Measurements from ENCODE around the gene EEFSEC. TPM values are rescaled to one million over a fixed set of nuclear protein-coding genes. Genes with fewer than 3 reads are reported as not detected.

Gene EEFSEC
- total RNA-seq, 1 experiment from 2014 or later, result 13.8 TPM

DNA sequence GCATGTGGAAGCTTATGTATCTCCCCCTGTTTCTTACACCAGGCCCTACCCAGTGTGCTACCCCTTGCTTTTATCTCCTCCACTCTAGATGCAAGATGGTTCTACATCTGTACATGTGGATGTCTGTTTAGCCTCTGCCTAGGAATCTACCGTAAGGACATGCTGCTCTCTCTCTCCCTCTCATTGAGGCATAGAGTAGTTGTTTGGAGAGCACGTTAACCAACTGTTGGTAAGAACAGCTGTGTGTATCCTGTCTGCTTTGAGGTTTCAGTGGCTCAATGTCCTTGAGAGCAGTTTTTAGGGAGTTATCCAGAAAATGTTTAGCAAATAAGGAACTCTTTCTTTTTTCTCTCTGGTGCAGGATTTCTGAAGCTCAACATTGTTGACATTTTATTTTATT, 160.7 kb downstream of the EEFSEC start:
- DNase-seq (ENCODE audit: low read depth), result no peak

- no peak for DNase-seq (ENCODE audit: low read depth)
These were observed 162.0 kb downstream of the EEFSEC start for GRCh38 chr3:128315313-128315712.

DNA sequence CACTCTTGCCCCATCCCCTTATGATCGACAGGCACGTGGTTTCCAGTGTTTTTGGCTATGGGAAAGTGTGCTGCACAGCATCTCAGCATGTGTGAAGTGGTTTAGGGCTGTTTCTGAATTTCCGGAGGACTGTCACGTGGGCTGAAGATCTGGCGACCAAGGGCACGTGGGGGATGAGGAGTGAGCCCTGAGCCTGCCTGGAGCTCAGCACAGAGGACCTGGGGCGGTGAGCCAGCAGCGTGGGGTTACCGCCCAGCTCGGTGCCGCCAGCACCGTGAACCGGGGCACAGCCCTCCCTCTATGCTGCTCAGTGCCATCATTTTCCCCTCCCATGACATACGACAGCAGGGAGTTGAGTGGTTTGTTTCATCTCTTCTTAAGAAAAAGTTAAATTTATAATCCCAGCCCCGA, 163.2 kb downstream of the EEFSEC start:
- DNase-seq (ENCODE audit: low read depth), result no peak

GRCh38 chr3:128317101-128317697, 163.9 kb downstream of the EEFSEC start:
- DNase-seq (ENCODE audit: low read depth), result no peak

- DNase-seq (ENCODE audit: low read depth), result no peak
These were observed 164.5 kb downstream of the EEFSEC start for GRCh38 chr3:128317698-128318231.

- DNase-seq (ENCODE audit: low read depth), result no peak
These were observed 165.1 kb downstream of the EEFSEC start for GRCh38 chr3:128318275-128318941.

DNA sequence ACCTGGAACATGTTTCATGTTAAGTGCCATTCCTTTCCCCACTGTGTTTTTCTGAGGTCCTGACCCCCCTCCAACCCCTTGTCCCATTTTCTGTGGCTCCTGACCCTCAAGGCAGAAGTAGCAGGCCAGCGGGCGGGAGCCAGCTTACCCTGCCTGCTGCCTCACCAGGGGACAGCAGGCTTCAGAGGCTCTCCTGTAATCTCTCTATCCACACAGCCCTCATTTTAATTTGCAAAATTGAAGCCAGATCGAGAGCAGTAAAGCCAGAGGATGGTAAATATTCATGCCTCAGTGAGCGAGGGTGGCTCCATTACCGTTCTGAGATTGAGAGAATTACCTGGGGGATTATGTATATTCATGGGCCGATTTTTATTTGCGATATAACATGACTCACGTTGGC, 165.8 kb downstream of the EEFSEC start:
- DNase-seq (ENCODE audit: low read depth), result no peak

DNA sequence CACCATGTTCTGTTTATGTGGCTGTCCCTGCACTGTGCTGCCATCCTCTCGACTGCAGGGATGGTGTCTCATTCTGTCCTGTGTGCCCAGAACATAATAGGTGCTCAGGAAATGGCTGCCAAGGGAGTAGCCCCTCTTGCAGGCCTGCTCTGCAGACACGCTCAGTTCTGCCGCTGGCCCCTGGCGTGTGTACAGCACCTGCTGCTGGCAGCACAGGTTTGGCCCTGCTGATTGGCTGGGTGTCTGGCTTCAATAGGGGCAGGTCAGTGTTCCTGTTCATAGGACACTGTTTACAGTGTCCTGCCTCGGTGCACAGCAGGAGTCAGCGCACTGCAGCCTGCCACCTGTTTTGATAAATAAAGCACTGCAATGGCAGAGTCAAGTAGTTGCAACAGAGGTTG, 166.5 kb downstream of the EEFSEC start:
- DNase-seq (ENCODE audit: low read depth), result no peak

GRCh38 chr3:128320551-128321340, 167.5 kb downstream of the EEFSEC start:
- no peak for DNase-seq (ENCODE audit: low read depth)

- no peak for DNase-seq (ENCODE audit: low read depth)
These were observed 168.1 kb downstream of the EEFSEC start for GRCh38 chr3:128321418-128321817.

DNA sequence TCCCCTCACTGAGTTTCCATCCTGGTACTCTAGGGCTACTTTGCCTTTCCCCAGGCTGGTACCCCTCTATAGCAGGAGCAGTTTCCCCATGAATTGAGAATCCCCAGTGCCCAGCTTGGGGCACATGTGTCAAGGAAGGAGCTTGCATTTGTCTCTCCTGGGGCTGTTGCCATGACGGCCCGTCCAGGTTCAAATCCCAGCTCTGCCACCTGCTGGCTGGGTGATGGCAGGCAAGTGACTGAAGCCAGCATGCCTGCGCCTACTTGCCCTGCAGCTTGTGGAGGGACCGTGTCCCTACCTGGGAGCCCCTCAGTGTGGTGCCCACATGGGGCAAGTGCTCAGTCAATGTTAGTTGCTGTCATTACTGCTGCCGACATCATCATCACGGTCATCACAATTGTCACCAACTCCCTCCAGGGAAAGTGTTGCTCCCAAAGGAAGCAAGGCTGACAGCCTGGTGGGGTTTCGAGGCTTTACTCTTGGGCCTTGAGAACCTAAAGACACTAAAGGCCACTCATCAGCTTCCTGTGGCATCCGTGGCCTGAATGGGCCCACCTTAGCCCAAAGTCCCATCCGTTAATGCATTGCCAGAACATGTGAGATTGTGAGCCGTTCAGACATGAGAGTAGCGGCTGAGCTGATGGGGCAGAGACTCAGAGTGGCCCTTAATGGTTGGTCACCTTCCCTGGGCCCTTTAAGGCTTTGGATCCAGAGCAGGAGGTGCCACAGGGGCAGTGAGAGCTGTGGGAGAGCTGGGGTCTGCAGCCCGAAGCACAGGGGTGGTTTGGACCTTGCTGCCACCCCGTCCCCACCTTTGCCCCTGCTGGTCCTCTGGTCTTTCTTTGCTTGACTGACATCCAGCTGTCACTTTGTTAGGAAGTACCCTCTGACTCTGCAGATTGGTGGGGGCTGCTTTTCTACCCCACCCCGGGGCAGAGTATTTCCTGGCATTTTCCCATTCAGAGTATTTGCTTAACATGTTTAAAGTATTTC, 169.0 kb downstream of the EEFSEC start:
- DNase-seq (ENCODE audit: low read depth), result peak; percentile 47

DNA sequence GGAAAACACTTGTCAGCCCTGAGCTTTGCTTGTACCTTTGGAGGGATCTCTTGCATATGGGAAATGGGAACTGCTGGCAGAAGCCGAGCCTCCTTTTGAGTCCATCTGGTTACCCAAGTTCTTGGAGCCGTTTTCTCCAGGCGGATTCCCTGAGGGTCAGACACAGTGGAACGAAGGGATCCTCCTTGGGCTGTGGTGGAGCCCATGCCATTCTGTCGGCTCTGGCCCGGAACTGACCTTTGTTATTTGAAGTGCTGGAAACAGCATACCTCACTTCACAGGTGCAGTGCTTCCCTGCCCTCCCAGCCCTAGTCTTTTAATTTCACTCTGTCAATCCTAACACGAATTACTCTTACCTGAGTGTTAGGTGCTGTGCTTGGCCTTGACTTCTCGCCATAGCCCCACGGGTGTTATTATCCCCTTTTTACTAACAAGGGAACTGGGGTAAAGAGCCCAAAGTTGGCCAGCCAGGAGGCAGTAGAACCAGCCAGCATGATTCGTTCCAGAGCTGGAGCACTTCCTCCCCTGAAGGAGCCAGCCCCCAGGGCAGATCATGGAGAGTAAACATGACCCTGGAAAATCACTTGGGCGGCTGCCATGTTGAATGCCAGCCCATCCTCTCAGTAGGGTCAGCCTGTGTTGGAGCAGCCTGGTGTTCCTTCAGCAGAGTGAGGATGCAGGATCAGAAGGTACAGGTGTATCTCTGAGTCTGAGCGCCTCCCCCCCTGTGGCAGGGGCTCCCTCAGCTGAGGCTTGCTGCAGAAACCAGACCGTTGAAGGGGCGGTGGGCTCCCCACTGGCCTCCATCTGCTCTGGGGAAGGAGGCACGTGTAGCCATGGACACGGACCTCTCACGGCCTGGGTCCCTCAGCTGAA, 170.2 kb downstream of the EEFSEC start:
- DNase-seq (ENCODE audit: low read depth), result peak; percentile 73

GRCh38 chr3:128324911-128325592, 171.8 kb downstream of the EEFSEC start:
- no peak for DNase-seq (ENCODE audit: low read depth)

DNA sequence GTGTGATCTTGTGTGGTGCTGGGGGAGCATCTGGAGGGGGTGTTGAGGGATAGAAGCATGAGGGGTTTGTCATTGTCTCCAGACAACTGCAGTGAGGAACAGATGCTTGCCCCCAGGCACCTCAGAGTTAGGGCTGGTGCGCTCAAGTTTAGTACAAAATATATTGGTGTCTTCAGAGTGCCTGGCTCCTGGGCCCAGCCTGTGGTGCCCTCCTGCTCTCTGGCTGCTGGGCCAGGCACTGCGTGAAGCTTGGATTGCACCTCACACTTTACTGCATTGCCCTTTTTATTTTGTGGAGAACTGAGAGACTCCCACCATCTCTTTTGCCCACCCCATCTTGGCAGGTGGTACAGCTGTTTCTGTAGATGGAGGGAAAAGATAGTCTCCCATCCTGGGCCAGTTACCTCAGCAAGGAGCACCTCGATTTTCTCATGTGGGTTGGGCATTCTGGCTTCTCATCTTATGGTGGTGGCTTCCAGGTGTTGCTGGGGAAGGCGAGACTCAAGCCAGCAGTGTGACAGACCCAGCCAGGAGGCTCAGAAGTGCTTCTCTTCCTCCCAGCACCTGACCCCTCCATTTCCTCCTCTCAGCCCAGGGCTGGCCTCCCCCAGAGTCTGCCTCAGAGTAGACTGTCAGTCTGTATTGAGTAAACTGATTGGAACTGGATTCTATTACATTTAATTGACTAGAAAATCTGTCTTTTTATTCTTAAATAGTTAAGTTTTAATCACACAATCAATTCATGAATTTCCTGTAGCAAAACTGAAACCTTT, 173.0 kb downstream of the EEFSEC start:
- no peak for DNase-seq (ENCODE audit: low read depth)

- DNase-seq (ENCODE audit: low read depth), result no peak
These were observed 174.3 kb downstream of the EEFSEC start for GRCh38 chr3:128327606-128328031.

DNA sequence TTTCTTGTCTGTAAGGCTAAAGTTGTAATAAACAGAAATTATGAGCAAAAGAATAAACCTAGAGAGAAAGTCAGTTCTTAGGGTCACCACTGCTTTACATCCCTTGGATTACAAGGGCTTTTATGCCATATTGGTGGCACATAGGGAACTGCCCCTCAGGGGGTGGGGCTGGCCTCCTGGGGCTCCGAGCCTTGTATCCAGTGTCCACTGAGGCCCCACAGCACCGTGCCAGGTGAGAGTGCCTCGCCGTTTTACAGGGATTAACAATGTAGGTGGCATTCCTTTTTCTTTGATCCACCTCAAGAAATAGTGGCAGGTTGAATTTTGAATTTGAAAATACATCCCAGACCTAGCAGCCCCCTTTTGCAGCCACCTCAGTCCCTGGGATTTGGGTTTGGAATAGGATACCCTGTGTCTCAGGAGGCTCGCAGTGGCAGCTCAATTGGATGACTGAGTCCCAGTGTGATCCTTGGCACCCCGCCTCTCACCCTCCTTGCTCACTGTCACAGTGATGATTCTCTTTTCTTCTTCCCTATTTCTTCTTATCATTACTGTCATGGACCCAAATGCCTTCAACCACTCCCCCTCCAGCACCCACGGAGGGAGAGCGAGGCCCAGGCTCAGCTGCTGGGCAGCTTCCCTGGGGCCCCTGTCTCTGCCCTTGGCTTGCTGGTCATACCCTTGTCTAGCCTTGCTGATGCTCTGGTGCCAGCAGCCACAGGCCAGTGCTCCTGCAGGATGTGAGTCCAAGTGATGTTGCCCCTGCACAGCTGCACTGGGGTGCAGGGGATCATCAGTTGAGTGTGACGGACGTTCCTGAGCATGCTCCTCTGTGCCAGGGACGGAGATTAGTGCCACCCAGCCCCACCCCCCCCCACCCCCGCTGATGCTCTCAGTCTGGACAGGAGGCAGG, 175.5 kb downstream of the EEFSEC start:
- DNase-seq (ENCODE audit: low read depth), result no peak

- no peak for DNase-seq (ENCODE audit: low read depth)
These were observed 176.4 kb downstream of the EEFSEC start for GRCh38 chr3:128329491-128330213.
